ENCODE measurements around the gene CYP19A1. TPM values are rescaled to one million over a fixed set of nuclear protein-coding genes. Genes with fewer than 3 reads are reported as not detected.

Gene CYP19A1
- total and polyA plus RNA-seq, 10 of the 15 experiments (the other 5 are each of a cell fraction or from before 2014, with no cell fraction given), result 0.08 to 1.8 (median 0.70) TPM

DNA sequence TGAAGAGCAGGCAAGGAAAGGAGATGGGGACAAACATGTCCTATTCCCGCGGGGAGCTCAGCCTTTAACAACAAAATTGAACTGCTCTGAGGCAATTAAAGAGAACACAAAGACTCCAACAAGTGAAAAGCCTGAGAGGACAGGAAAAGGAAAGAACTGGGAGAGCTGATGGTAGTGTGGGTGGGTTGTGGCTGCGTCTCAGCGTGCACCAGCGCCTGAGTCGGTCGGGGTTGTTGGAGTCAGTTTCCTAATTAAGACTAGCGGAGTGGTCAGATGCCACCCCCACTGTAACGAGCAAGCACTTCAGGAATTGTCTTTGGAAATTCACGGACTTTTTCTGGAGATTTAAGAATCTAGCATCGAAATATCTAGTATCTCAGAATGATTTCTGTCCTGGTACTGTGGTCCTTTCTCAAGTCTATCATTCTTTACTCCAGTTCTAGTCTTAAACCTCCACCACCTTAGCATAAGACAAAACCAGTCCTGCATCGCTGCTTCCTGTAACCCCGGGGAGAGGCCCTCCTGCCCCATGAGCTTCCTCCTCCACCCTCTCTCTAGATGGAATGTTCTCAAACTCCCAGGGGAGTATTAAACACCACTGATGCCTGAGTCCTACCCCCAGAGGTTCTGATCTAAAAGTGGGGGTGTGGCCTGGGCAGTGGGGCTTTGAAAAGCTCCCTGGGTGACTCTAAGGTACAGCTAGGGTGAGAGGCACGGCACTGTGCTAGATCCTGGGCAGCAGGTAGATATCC lies 104.0 kb downstream of the CYP19A1 start (continued):
- TF ChIP-seq, protein P1, sequence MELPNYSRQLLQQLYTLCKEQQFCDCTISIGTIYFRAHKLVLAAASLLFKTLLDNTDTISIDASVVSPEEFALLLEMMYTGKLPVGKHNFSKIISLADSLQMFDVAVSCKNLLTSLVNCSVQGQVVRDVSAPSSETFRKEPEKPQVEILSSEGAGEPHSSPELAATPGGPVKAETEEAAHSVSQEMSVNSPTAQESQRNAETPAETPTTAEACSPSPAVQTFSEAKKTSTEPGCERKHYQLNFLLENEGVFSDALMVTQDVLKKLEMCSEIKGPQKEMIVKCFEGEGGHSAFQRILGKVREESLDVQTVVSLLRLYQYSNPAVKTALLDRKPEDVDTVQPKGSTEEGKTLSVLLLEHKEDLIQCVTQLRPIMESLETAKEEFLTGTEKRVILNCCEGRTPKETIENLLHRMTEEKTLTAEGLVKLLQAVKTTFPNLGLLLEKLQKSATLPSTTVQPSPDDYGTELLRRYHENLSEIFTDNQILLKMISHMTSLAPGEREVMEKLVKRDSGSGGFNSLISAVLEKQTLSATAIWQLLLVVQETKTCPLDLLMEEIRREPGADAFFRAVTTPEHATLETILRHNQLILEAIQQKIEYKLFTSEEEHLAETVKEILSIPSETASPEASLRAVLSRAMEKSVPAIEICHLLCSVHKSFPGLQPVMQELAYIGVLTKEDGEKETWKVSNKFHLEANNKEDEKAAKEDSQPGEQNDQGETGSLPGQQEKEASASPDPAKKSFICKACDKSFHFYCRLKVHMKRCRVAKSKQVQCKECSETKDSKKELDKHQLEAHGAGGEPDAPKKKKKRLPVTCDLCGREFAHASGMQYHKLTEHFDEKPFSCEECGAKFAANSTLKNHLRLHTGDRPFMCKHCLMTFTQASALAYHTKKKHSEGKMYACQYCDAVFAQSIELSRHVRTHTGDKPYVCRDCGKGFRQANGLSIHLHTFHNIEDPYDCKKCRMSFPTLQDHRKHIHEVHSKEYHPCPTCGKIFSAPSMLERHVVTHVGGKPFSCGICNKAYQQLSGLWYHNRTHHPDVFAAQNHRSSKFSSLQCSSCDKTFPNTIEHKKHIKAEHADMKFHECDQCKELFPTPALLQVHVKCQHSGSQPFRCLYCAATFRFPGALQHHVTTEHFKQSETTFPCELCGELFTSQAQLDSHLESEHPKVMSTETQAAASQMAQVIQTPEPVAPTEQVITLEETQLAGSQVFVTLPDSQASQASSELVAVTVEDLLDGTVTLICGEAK (IDR thresholded peaks at IDR 0.05; ENCODE audit: borderline replicate concordance), result no peak

DNA sequence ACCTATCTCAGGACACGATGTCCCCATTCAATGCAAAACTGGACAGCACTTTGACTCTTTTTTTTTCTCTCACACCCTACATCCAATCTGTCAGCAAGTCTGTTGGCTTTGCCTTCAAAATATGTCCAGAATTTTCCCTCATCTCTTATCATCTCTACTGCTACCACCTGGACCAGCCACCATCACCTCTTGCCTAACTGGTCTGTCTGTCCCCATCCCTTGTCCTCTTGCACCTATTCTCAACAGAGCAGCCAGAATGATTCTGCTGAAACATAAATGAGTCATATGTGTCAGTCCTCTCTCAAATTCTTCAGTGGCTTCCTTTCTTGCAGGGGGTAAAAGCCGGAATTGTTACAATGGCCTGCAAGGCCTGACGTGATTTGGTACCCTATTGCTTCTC lies 105.8 kb downstream of the CYP19A1 start:
- ChIA-PET CTCF (no interaction called here), POLR2A (no interaction called here), RAD21 (ENCODE audit: unreplicated experiment) (no interaction called here), SMC1A (ENCODE audit: uncharacterized antibody, unreplicated experiment) (no interaction called here)
- 50% methylated on average over 3 of the region's 3 CpGs for WGBS (ENCODE audit: insufficient coverage, insufficient replicate concordance, low lambda C conversion rate, missing lambda C conversion rate)
- Histone ChIP-seq H3K4me1 (ENCODE audit: control insufficient read depth, insufficient read depth, low read length) (peaks cover 12% of the 10 kb centered on the region), H3K79me2 (ENCODE audit: control insufficient read depth, insufficient read depth, low read length) (no peaks in the 10 kb centered on the region), H3K36me3 (ENCODE audit: control insufficient read depth in 2 of 2, insufficient read depth in 2 of 2, low read length in 1 of 2) (no peaks in the 10 kb centered on the region), H2AFZ (ENCODE audit: control insufficient read depth, low read depth, low read length) (no peak overlapping the region), H3K4me3 (no peak overlapping the region), H4K20me1 (ENCODE audit: control insufficient read depth, insufficient read depth) (no peaks in the 10 kb centered on the region), H3K9me3 (replicated peaks; ENCODE audit: control insufficient read depth, insufficient read depth, low read length) (no peaks in the 10 kb centered on the region), H3K27me3 (replicated peaks in 1 of 2; ENCODE audit: control insufficient read depth in 2 of 2, insufficient read depth in 2 of 2, low read length in 1 of 2) (peaks cover 0 to 3% of the 10 kb centered on the region in 2 experiments; a peak in 1 of 4 replicates), H3K9ac (ENCODE audit: control insufficient read depth, insufficient read depth, low read length) (no peak overlapping the region), H3K4me2 (ENCODE audit: control insufficient read depth, insufficient read depth) (no peak overlapping the region), H3K27ac (ENCODE audit: control insufficient read depth, insufficient read depth) (no peak overlapping the region)
- no peak for FAIRE-seq
- intact Hi-C loops (cut with micrococcal nuclease; ENCODE audit: unreplicated experiment) (no loop called here), in situ Hi-C loops (cut with MboI) (no loop called here)
- no peak for DNase-seq (ENCODE audit: low read depth, low spot score)
- BruUV-seq (replicated peaks), result no TSS peak
- no peak for ATAC-seq
- TF ChIP-seq, protein P2, sequence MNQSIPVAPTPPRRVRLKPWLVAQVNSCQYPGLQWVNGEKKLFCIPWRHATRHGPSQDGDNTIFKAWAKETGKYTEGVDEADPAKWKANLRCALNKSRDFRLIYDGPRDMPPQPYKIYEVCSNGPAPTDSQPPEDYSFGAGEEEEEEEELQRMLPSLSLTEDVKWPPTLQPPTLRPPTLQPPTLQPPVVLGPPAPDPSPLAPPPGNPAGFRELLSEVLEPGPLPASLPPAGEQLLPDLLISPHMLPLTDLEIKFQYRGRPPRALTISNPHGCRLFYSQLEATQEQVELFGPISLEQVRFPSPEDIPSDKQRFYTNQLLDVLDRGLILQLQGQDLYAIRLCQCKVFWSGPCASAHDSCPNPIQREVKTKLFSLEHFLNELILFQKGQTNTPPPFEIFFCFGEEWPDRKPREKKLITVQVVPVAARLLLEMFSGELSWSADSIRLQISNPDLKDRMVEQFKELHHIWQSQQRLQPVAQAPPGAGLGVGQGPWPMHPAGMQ (IDR thresholded peaks at IDR 0.05; ENCODE audit: borderline replicate concordance), result no peak
- TF ChIP-seq, protein P3, sequence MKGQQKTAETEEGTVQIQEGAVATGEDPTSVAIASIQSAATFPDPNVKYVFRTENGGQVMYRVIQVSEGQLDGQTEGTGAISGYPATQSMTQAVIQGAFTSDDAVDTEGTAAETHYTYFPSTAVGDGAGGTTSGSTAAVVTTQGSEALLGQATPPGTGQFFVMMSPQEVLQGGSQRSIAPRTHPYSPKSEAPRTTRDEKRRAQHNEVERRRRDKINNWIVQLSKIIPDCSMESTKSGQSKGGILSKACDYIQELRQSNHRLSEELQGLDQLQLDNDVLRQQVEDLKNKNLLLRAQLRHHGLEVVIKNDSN (IDR thresholded peaks at IDR 0.05; ENCODE audit: borderline replicate concordance, extremely low read length, insufficient read depth, low read depth, low read length), result no peak
- TF ChIP-seq ATF7 (IDR thresholded peaks at IDR 0.05; ENCODE audit: low read depth), result no peak
- no peak for TF ChIP-seq HCFC1 (IDR thresholded peaks at IDR 0.05; ENCODE audit: low read length)
- TF ChIP-seq, protein P4, sequence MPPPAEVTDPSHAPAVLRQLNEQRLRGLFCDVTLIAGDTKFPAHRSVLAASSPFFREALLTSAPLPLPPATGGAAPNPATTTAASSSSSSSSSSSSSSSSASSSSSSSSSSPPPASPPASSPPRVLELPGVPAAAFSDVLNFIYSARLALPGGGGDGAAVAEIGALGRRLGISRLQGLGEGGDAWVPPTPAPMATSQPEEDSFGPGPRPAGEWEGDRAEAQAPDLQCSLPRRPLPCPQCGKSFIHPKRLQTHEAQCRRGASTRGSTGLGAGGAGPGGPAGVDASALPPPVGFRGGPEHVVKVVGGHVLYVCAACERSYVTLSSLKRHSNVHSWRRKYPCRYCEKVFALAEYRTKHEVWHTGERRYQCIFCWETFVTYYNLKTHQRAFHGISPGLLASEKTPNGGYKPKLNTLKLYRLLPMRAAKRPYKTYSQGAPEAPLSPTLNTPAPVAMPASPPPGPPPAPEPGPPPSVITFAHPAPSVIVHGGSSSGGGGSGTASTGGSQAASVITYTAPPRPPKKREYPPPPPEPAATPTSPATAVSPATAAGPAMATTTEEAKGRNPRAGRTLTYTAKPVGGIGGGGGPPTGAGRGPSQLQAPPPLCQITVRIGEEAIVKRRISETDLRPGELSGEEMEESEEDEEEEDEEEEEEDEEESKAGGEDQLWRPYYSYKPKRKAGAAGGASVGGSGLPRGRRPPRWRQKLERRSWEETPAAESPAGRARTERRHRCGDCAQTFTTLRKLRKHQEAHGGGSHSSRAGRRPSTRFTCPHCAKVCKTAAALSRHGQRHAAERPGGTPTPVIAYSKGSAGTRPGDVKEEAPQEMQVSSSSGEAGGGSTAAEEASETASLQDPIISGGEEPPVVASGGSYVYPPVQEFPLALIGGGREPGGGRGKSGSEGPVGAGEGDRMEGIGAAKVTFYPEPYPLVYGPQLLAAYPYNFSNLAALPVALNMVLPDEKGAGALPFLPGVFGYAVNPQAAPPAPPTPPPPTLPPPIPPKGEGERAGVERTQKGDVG (CRISPR knock-in tag; IDR thresholded peaks at IDR 0.05), result no peak
- no peak for TF ChIP-seq SIX5 (IDR thresholded peaks at IDR 0.05; ENCODE audit: low read depth, low read length, severe bottlenecking)
- TF ChIP-seq CBX5 (IDR thresholded peaks at IDR 0.05; ENCODE audit: low read depth), result no peak
- no peak for TF ChIP-seq JUND (IDR thresholded peaks at IDR 0.05; ENCODE audit: low read depth, low read length)
- TF ChIP-seq KAT2A (conservative IDR thresholded peaks at IDR 0.05; ENCODE audit: control insufficient read depth, low read depth, low read length), result no peak
- no peak for TF ChIP-seq PML (IDR thresholded peaks at IDR 0.05; ENCODE audit: low read length)
